ENCODE measurements around the gene PPP3CB.
A peak's percentile ranks its signal among the peaks of the same experiment; 100 is the strongest.

PPP3CB gene

GRCh38 chr10:73495884-73496674, at the start of gene PPP3CB:
Gene PPP3CB (minus strand): TSS chr10:73496024. CDS start chr10:73495889, 135 bp downstream.
- peak; percentile 82 to 85 for DNase-seq (ENCODE audit: low read depth in 1 of 2, low spot score in 1 of 2)

GRCh38 chr10:73545357-73545756, 49.5 kb upstream of the PPP3CB start:
- DNase-seq (ENCODE audit: low read depth in 1 of 2, low spot score in 1 of 2), result no peak

- no peak for DNase-seq (ENCODE audit: low read depth in 1 of 2, low spot score in 1 of 2)
These were observed 41.9 kb upstream of the PPP3CB start for GRCh38 chr10:73537709-73538108.

- no peak for DNase-seq (ENCODE audit: low read depth in 1 of 2, low spot score in 1 of 2)
These were observed 41.5 kb upstream of the PPP3CB start for GRCh38 chr10:73537288-73537687.

GRCh38 chr10:73534857-73535256, 39.0 kb upstream of the PPP3CB start:
- DNase-seq (ENCODE audit: low read depth in 1 of 2, low spot score in 1 of 2), result no peak

GRCh38 chr10:73529089-73529832, 33.4 kb upstream of the PPP3CB start:
- peak in 1 of 2 donors; percentile 3 for DNase-seq (ENCODE audit: low read depth in 1 of 2, low spot score in 1 of 2)

- DNase-seq (ENCODE audit: low read depth in 1 of 2, low spot score in 1 of 2), result no peak
These were observed 26.4 kb upstream of the PPP3CB start for GRCh38 chr10:73522263-73522662.

- no peak for DNase-seq (ENCODE audit: low read depth in 1 of 2, low spot score in 1 of 2)
These were observed 23.5 kb upstream of the PPP3CB start for GRCh38 chr10:73519336-73519735.

GRCh38 chr10:73517166-73517888, 21.5 kb upstream of the PPP3CB start:
- no peak for DNase-seq (ENCODE audit: low read depth in 1 of 2, low spot score in 1 of 2)

GRCh38 chr10:73512207-73512743, 16.5 kb upstream of the PPP3CB start:
- DNase-seq (ENCODE audit: low read depth in 1 of 2, low spot score in 1 of 2), result no peak

- DNase-seq (ENCODE audit: low read depth in 1 of 2, low spot score in 1 of 2), result no peak
These were observed 13.9 kb upstream of the PPP3CB start for GRCh38 chr10:73509695-73510094.

GRCh38 chr10:73506491-73506890, 10.7 kb upstream of the PPP3CB start:
- DNase-seq (ENCODE audit: low read depth in 1 of 2, low spot score in 1 of 2), result no peak

GRCh38 chr10:73506074-73506473, 10.2 kb upstream of the PPP3CB start:
- no peak for DNase-seq (ENCODE audit: low read depth in 1 of 2, low spot score in 1 of 2)

- no peak for DNase-seq (ENCODE audit: low read depth in 1 of 2, low spot score in 1 of 2)
These were observed 7.2 kb upstream of the PPP3CB start for GRCh38 chr10:73503037-73503436.

- DNase-seq (ENCODE audit: low read depth in 1 of 2, low spot score in 1 of 2), result no peak
These were observed 5.8 kb upstream of the PPP3CB start for GRCh38 chr10:73501651-73502050.

- DNase-seq (ENCODE audit: low read depth in 1 of 2, low spot score in 1 of 2), result no peak
These were observed 1.8 kb upstream of the PPP3CB start for GRCh38 chr10:73497623-73498022.

GRCh38 chr10:73495226-73495883, 469 bp downstream of the PPP3CB start:
- DNase-seq (ENCODE audit: low read depth in 1 of 2, low spot score in 1 of 2), result peak; percentile 69 to 82

GRCh38 chr10:73494877-73495225, 973 bp downstream of the PPP3CB start:
- no peak for DNase-seq (ENCODE audit: low read depth in 1 of 2, low spot score in 1 of 2)

GRCh38 chr10:73494213-73494612, 1.6 kb downstream of the PPP3CB start:
- no peak for DNase-seq (ENCODE audit: low read depth in 1 of 2, low spot score in 1 of 2)

- DNase-seq (ENCODE audit: low read depth in 1 of 2, low spot score in 1 of 2), result no peak
These were observed 2.0 kb downstream of the PPP3CB start for GRCh38 chr10:73493781-73494180.

GRCh38 chr10:73486601-73487000, 9.2 kb downstream of the PPP3CB start:
- DNase-seq (ENCODE audit: low read depth in 1 of 2, low spot score in 1 of 2), result no peak
